ENCODE measurements around the gene PDE8B. TPM values are rescaled to one million over a fixed set of nuclear protein-coding genes. Genes with fewer than 3 reads are reported as not detected.

The PDE8B gene
- total RNA-seq, 1 donor from 2014 or later = 5.9 TPM

- Histone ChIP-seq H3K9me3 (replicated peaks) (no peaks in the 10 kb centered on the region), H3K4me3 (no peak overlapping the region), H3K36me3 (no peaks in the 10 kb centered on the region), H3K27me3 (ENCODE audit: low read depth) (no peaks in the 10 kb centered on the region), H3K27ac (replicated peaks) (no peak overlapping the region), H3K4me1 (no peaks in the 10 kb centered on the region)
- intact Hi-C loops (cut with micrococcal nuclease) = no loop called here
- no peak for DNase-seq
- TF ChIP-seq, protein P1, sequence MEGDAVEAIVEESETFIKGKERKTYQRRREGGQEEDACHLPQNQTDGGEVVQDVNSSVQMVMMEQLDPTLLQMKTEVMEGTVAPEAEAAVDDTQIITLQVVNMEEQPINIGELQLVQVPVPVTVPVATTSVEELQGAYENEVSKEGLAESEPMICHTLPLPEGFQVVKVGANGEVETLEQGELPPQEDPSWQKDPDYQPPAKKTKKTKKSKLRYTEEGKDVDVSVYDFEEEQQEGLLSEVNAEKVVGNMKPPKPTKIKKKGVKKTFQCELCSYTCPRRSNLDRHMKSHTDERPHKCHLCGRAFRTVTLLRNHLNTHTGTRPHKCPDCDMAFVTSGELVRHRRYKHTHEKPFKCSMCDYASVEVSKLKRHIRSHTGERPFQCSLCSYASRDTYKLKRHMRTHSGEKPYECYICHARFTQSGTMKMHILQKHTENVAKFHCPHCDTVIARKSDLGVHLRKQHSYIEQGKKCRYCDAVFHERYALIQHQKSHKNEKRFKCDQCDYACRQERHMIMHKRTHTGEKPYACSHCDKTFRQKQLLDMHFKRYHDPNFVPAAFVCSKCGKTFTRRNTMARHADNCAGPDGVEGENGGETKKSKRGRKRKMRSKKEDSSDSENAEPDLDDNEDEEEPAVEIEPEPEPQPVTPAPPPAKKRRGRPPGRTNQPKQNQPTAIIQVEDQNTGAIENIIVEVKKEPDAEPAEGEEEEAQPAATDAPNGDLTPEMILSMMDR (IDR thresholded peaks at IDR 0.05; ENCODE audit: borderline replicate concordance) = no peak
These were observed 97.9 kb downstream of the PDE8B start for GRCh38 chr5:77308154-77308960.

GRCh38 chr5:77309140-77309539, 98.7 kb downstream of the PDE8B start:
- H3K9me3 ChIP-seq (replicated peaks) = no peaks in the 10 kb centered on the region
- intact Hi-C loops (cut with micrococcal nuclease) = no loop called here

GRCh38 chr5:77310494-77311213, 100.2 kb downstream of the PDE8B start:
- Histone ChIP-seq H3K9me3 (replicated peaks) (no peaks in the 10 kb centered on the region), H3K4me1 (no peaks in the 10 kb centered on the region), H3K36me3 (no peaks in the 10 kb centered on the region), H3K27me3 (ENCODE audit: low read depth) (no peaks in the 10 kb centered on the region), H3K27ac (replicated peaks) (no peak overlapping the region), H3K4me3 (no peak overlapping the region)
- no peak for DNase-seq
- intact Hi-C loops (cut with micrococcal nuclease) = no loop called here
- TF ChIP-seq, protein P1 (IDR thresholded peaks at IDR 0.05; ENCODE audit: borderline replicate concordance) = no peak

More at GRCh38 chr5:77309140-77309539, 98.7 kb downstream of the PDE8B start:
- DNase-seq = no peak
- Histone ChIP-seq H3K4me3 (no peak overlapping the region), H3K4me1 (no peaks in the 10 kb centered on the region), H3K27ac (replicated peaks) (no peak overlapping the region), H3K36me3 (no peaks in the 10 kb centered on the region), H3K27me3 (ENCODE audit: low read depth) (no peaks in the 10 kb centered on the region)
- TF ChIP-seq, protein P1 (IDR thresholded peaks at IDR 0.05; ENCODE audit: borderline replicate concordance) = no peak

DNA sequence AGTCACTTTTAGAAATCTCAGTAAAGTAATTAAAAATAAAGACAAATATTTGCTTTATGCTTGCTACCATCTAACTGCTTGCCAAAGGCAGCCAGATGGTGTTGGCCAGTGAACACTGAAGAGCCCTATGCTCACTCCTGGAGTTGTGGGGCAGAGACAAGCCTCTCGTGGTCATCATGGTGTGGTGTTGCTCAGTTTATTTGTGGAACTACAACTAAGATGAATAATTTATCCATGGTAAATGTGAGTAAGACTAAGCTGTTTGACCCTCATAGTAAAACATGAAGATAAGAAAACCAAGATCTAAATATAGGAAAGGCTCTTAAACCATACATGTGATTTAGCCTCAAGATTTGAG, 100.7 kb downstream of the PDE8B start:
- Histone ChIP-seq H3K4me1 (no peaks in the 10 kb centered on the region), H3K36me3 (no peaks in the 10 kb centered on the region), H3K27me3 (ENCODE audit: low read depth) (no peaks in the 10 kb centered on the region), H3K4me3 (no peak overlapping the region), H3K27ac (replicated peaks) (no peak overlapping the region), H3K9me3 (replicated peaks) (no peaks in the 10 kb centered on the region)
- DNase-seq = no peak
- TF ChIP-seq, protein P1 (IDR thresholded peaks at IDR 0.05; ENCODE audit: borderline replicate concordance) = no peak
- intact Hi-C loops (cut with micrococcal nuclease) = no loop called here

GRCh38 chr5:77312413-77312812, 101.9 kb downstream of the PDE8B start:
- TF ChIP-seq, protein P1 (IDR thresholded peaks at IDR 0.05; ENCODE audit: borderline replicate concordance) = no peak
- H3K9me3 ChIP-seq (replicated peaks) = no peaks in the 10 kb centered on the region
- no peaks in the 10 kb centered on the region for H3K27me3 ChIP-seq (ENCODE audit: low read depth)
- no peaks in the 10 kb centered on the region for H3K4me1 ChIP-seq
- no peak overlapping the region for H3K27ac ChIP-seq (replicated peaks)
- H3K4me3 ChIP-seq = no peak overlapping the region
- intact Hi-C loops (cut with micrococcal nuclease) = no loop called here
- no peaks in the 10 kb centered on the region for H3K36me3 ChIP-seq
- no peak for DNase-seq
